Occipital lobe (tissue), 2 donors: Measurements from ENCODE around the gene DCD. TPM values are rescaled to one million over a fixed set of nuclear protein-coding genes. Genes with fewer than 3 reads are reported as not detected.
"Not testable (repeated sequence)": the region's sequence is repeated elsewhere in the genome, so short reads cannot be mapped to it uniquely, and the experiment has no call there.

Experiments
- DNase-seq: peaks from one replicate; lab custom pipeline; 2025; lab: John Stamatoyannopoulos, UW
- total RNA-seq: library from RNA; depleted of rRNA; stranded (reverse); fragments of >200 nt; gene quantifications from one replicate; pipeline ENCODE4 v1.2.3, GENCODE V29; 2014

DCD gene
- total RNA-seq, result not detected

- DNase-seq, result no peak
Observed at GRCh38 chr12:54648265-54648664, at the start of gene DCD. Gene DCD (minus strand): TSS chr12:54648365. CDS start chr12:54648303, 62 bp downstream.

GRCh38 chr12:54697851-54698250 is 49.7 kb upstream of the DCD start:
- DNase-seq, result no peak

DNA sequence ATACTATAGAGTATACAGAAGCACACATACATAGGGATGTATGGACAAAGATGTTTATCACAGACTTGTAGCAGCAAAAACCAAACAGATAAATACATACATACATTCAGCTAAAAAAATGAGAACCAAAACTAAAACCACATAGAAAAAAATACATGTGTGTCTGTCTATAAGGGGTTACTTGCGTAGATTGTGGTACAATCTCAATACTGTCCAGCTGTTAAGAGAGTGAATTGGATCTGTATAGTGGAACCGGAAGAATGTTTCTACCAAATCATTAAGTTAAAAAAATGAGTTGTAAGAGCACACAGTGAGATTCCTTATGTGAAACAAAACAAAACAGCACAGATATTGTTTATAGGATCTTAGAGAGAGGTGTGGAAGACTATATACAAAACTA is 44.2 kb upstream of the DCD start:
- DNase-seq, result no peak

DNA sequence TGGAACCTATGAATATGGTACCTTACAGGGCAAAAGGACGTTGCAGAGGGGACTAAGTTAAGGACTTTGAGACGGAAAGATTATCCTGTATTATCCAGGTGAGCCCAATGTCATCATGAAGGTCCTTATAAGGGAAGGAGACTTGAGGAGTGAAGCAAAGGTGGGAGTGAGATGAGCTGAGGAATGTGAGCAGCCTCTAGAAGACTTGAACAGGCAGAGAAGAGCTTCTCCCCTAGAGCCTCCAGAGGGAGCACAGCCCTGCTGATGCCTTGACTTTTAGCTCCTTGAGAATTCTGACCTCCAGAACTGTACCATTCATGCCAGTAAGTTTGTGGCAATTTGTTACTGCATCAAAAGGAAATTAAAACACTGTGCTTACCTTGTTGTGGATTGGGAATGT is 41.8 kb upstream of the DCD start:
- no peak for DNase-seq

DNA sequence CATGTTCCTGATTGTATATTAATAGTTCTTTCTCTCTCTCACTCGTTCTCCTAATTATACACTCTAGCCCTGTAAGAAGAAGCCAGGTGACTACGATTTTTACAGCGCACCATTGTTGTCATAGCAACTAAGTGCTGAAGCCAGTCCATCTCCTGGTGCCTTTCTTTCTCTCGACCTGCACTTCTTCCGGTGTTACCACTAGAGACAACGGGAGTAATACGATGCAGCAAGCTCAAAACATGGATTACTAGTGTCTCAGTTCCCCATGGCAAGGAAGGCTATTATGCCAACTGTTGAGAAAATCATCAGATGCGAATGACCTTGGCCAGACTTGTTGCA is 40.8 kb upstream of the DCD start:
- DNase-seq, result no peak

GRCh38 chr12:54688309-54689033 is 40.3 kb upstream of the DCD start:
- no peak for DNase-seq

GRCh38 chr12:54684636-54685630 is 36.8 kb upstream of the DCD start:
- DNase-seq, result no peak

DNA sequence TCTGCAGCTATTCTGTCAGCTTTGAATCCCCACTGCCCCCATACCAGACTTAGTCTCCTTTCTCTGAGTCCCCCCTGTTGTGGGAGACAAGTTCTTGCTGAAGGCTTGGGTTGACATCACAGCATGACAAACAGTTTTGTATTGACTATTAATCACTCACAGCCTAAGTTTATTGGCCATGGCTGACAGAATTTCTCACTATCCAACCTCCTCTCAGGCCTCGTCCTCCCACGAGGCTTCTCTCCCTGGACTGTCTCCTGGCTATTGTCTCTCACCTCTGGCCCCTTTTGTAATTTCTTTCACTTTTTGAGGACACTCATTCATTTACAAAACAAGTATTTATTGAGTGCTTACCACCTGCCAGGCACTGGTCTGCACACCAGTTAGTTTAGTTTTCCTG is 35.2 kb upstream of the DCD start:
- no peak for DNase-seq

- DNase-seq, result no peak
Observed at GRCh38 chr12:54682674-54683073, 34.5 kb upstream of the DCD start.

DNA sequence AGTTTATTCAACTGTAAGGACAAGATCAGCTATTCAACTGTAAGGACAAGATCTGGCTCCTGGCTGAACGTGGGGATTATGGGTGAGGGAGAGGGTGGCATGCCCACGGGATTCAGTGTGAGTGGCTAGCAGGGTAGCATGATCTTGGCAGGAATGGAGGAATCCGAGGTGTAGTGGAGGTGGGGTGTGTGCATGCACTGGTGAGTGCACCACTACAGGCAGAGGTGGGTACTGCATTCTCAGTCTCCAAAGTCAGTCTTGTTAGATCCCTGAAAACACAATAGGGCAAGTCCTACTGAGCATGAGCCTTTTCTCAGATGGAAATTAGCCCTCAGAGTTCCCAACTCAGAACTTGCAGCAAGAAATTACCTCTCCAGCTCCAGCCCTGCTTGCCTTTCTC is 32.2 kb upstream of the DCD start:
- no peak for DNase-seq

DNA sequence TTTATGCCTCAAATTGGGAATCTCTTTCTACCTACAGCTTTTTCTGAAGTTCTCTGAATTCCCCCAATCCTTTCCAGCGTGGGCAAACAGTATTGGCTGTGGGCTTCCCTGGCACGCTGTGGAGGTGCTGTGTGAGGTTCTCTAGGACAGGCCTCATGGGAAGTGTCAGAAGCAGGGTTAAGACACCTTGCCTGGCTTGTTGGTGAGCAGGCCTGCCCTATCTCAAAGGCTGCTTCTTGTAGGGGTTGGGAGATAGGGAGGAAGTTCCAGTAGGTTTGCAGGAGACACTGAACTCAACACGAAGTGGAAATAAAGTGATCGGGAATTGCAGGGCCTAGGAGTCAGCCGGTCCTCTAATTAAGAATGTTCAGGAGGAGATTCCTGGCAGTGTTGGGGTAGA is 30.0 kb upstream of the DCD start:
- DNase-seq, result no peak

DNA sequence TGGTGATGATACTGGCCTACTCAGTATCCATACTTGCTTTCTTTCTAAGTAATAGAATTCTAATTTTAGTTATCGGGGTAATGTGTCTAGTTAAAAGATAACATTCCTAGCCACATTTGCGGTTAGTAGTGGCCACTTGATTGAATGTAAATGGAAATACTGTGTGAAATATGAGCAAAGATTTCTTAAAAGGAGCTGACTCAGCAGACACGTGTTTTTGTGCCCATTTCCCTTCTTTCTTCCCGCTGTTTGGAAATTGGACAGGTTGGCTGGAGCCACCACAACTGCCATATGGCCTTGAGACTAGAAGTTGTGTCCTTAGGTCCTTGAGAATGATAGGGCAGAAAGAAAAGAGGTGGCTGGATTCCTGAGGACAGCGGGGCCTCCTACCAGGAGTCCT is 19.8 kb upstream of the DCD start:
- no peak for DNase-seq

DNA sequence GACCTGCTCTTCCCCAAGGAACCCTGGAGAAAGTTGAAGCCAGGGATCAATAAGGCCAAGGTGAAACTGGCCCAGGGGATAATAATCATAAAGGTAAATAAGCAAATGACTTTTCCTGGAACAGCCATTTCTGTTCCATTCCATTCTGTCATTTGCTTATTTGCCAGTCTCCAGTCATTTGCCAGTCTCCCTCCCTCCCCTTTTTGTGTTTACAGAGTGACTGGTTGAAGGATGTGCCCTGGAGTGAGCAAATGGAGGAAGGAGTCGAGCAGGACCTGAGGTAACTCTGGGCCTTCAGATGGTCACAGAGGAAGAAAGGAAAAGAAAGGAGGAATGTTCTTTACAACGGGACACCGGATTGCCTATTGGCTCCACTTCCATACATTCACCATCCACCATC is 17.8 kb upstream of the DCD start:
- no peak for DNase-seq

DNA sequence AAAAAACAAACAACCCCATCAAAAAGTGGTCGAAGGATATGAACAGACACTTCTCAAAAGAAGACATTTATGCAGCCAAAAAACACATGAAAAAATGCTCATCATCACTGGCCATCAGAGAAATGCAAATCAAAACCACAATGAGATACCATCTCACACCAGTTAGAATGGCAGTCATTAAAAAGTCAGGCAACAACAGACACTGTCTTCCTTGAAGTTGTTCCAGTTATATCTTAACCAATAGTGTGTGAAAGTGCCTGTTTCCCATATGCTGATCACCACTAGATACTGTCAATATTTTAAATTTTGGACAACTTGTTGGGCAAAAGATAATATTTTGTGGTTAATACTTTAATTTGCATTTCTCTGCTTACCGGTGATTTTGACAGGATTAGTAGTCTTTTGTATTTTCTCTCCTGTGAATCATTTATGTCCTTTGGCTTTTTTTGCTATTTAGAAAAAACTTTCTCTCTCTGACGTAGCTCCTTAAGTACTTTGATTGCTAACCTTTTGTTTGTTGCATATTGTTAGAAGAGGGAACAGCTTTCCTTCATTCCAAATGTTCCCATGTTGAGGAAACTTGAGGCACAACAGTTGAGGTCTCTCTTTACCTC is 17.0 kb upstream of the DCD start:
- DNase-seq, result not testable (repeated sequence)

GRCh38 chr12:54663603-54664002 is 15.4 kb upstream of the DCD start:
- DNase-seq, result no peak

- no peak for DNase-seq
Observed at GRCh38 chr12:54662026-54662425, 13.9 kb upstream of the DCD start.

DNA sequence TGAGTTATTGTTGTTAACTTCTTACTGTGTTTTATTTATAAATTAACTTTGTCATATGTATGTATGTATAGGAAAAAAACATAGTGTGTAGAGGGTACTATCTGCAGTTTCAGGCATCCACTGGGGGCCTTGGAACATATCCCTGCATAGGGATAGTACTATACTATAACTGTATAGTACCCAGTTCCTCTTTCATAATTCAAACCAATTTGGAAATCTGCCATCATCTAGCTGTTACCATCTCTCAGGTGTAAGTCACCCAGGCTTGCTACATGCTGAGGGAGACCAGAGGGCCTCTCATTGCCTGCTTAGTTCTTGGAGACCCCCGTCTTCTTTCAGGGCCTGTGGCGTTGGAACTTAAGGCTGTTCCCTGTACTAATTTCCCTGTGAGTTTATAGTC is 12.9 kb upstream of the DCD start:
- DNase-seq, result no peak

DNA sequence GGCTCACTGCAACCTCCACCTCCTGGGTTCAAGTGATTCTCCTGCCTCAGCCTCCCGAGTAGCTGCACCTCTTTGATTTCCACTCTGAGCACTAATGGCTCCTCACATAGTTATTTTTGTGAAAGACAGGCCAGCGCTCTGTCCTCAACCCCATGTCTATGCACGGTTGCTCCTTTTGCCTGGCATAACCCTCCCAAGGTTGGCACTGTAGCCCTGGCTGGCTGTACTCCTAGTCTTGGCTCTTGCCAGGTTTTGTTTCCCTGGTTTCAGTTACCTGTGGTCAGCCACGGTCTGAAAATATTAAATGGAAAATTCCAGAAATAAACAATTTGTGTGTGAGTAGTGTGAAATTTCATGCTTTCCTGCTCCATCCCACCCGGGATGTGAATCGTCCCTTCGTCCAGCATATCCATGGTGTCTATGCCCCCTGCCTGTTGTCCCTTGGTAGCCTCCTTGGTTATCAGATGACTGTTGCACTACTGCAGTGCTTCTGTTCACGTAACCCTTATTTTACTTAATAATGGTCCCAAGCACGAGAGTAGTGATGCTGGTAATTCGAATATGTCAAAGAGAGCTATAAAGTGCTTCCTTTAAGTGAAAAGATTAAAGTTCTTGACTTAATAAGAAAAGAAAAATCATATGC is 12.3 kb upstream of the DCD start:
- no peak for DNase-seq

GRCh38 chr12:54658306-54659264 is 10.4 kb upstream of the DCD start:
- DNase-seq, result no peak

- no peak for DNase-seq
Observed at GRCh38 chr12:54657105-54657607, 9.0 kb upstream of the DCD start.
